Sigmoid colon (tissue), 7 donors: Measurements from ENCODE around the gene GPR157. TPM values are rescaled to one million over a fixed set of nuclear protein-coding genes. Genes with fewer than 3 reads are reported as not detected.

ENCODE experiments used
- DNase-seq: peaks from one replicate; pipeline ENCODE4 v3.0.0-alpha.2; 2019
- H3K27ac ChIP-seq, 4 donors: fragments of 200-600 bp; sonication (generic); one replicate each; pipeline ENCODE4 v1.5.1; 2016 to 2019; ENCODE audit warnings: mild to moderate bottlenecking in 1 of 4
- H3K27me3 ChIP-seq, 3 donors: fragments of 200-600 bp; sonication (generic); one replicate each; pipeline ENCODE4 v1.5.1; 2019; ENCODE audit warnings: mild to moderate bottlenecking in 1 of 3
- H3K36me3 ChIP-seq, 4 donors: fragments of 200-600 bp; sonication (generic); one replicate each; pipeline ENCODE4 v1.5.1; 2016 to 2019
- H3K4me1 ChIP-seq, 4 donors: fragments of 200-600 bp; sonication (generic); one replicate each; pipeline ENCODE4 v1.5.1; 2017 to 2019
- H3K4me3 ChIP-seq, 4 donors: fragments of 200-600 bp; sonication (generic); one replicate each; pipeline ENCODE4 v1.5.1; 2017 to 2019; ENCODE audit warnings: mild to moderate bottlenecking in 2 of 4, moderate library complexity in 1 of 4
- H3K9me3 ChIP-seq, 4 donors: fragments of 200-600 bp in 3 of 4; sonication (generic) in 3 of 4; one replicate each; pipeline versions ENCODE4 v1.5.1 to v1.6.1; 2013 to 2019
- EP300 ChIP-seq, 4 donors: sonication (generic); formaldehyde crosslinking; IDR thresholded peaks; one replicate each; pipeline ENCODE4 v1.6.1; 2017; ENCODE audit warnings: antibody characterized with exemption in 4 of 4
- POLR2A ChIP-seq, 2 donors: fragments of 450-650 bp; IDR thresholded peaks; one replicate each; pipeline ENCODE4 v1.6.1; 2016; ENCODE audit warnings: antibody characterized with exemption in 2 of 2, mild to moderate bottlenecking in 2 of 2, moderate library complexity in 2 of 2
- POLR2AphosphoS5 ChIP-seq, 4 donors: sonication (generic); formaldehyde crosslinking; IDR thresholded peaks; one replicate each; pipeline ENCODE4 v1.6.1; 2017; ENCODE audit warnings: antibody characterized with exemption in 4 of 4
- WGBS, 2 donors: extraction: QIAGEN DNeasy Blood & Tissue Kit; methylation state at CpG; one replicate each; pipeline ENCODE4 v1.1.7; 2013; 5-methylcytosine and 5-hydroxymethylcytosine counted together
- intact Hi-C: fragments of 100-400 bp; cut with DNase I; formaldehyde crosslinking; loops from one replicate; pipeline ENCODE4 v1.15.1; 2023
- polyA plus RNA-seq, 3 donors: library from polyadenylated mRNA; stranded (reverse); fragments of 200-250 nt; gene quantifications; one replicate each; pipeline ENCODE4 v1.2.3, GENCODE V29; 2013
- total RNA-seq, 4 donors: library from RNA; depleted of rRNA; stranded (reverse); fragments of >200 nt; gene quantifications; one replicate each; pipeline ENCODE4 v1.1.0, GENCODE V29; 2016
- TF ChIP-seq, protein P1 (sequence below), 4 experiments: fragments of 450-650 bp in 3 of 4; fragments of 200-600 bp in 1 of 4; IDR thresholded peaks; one replicate each; pipeline ENCODE4 v1.5.1; 2016 to 2019; ENCODE audit warnings: antibody characterized with exemption in 4 of 4, mild to moderate bottlenecking in 3 of 4, moderate library complexity in 2 of 4
- donor health status: healthy with polysubstance abuse.
- donor health status: Bipolar disorder and iron deficiency.
- donor health status: healthy.

GPR157 gene
- total and polyA plus RNA-seq, 7 donors: 0.92 to 3.7 (median 1.8) TPM

DNA sequence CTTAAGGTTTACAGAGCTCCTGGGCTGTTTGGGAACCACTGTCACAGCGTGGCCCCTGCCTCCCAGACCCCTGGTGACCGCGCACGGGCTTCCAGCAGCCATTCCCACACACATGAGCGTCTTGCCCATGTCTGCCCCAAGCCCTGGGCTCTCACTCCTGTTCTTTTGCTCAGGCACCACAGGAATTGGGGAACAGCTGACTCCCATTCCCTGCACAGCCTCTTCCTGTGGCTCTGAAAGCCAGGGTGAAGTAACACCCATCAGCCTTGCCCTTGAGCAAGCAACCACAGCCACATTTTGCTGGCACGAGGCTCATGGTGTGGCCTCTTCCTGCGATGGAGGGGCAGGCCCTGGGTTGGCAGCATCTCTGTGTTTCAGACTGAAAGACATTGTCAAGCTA is 14.3 kb upstream of the GPR157 start:
- Histone ChIP-seq H3K27ac (no peak overlapping the region), H3K27me3 (no peaks in the 10 kb centered on the region), H3K36me3 (no peaks in the 10 kb centered on the region), H3K4me3 (no peak overlapping the region), H3K4me1 (no peaks in the 10 kb centered on the region), H3K9me3 (no peaks in the 10 kb centered on the region)
- intact Hi-C loops: loop anchor here (2.0 kb wide), 1 partner anchor 54 kb away; no protein-coding TSS in a partner anchor
- TF ChIP-seq, protein P1, sequence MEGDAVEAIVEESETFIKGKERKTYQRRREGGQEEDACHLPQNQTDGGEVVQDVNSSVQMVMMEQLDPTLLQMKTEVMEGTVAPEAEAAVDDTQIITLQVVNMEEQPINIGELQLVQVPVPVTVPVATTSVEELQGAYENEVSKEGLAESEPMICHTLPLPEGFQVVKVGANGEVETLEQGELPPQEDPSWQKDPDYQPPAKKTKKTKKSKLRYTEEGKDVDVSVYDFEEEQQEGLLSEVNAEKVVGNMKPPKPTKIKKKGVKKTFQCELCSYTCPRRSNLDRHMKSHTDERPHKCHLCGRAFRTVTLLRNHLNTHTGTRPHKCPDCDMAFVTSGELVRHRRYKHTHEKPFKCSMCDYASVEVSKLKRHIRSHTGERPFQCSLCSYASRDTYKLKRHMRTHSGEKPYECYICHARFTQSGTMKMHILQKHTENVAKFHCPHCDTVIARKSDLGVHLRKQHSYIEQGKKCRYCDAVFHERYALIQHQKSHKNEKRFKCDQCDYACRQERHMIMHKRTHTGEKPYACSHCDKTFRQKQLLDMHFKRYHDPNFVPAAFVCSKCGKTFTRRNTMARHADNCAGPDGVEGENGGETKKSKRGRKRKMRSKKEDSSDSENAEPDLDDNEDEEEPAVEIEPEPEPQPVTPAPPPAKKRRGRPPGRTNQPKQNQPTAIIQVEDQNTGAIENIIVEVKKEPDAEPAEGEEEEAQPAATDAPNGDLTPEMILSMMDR (IDR thresholded peaks at IDR 0.05): no peak
- TF ChIP-seq POLR2A (IDR thresholded peaks at IDR 0.05): no peak
- no peak for TF ChIP-seq POLR2AphosphoS5 (IDR thresholded peaks at IDR 0.05)
- TF ChIP-seq EP300 (IDR thresholded peaks at IDR 0.05): no peak
- 75 to 80% methylated on average over 7 of the region's 7 CpGs for WGBS, 2 donors
- DNase-seq: no peak

DNA sequence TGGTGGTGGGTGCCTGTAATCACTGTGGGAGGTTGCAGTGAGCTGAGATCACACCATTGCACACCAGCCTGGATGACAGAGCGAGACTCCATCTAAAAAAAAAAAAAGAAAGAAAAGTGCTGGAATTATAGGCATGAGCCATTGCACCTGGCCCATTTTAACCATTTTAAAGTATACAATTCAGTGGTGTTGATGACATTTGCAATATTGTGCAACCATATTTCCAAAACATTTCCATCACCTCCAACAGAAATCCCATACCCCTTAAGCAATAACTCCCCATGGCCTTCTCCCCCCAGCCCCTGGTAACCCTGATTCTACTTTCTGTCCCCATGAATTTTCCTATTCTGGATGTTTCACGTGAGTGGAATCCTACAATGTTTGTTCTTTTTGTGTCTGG is 11.0 kb upstream of the GPR157 start:
- intact Hi-C loops: no loop called here
- no peak overlapping the region for H3K27ac ChIP-seq
- H3K36me3 ChIP-seq: no peaks in the 10 kb centered on the region
- no peaks in the 10 kb centered on the region for H3K9me3 ChIP-seq
- H3K4me1 ChIP-seq: no peaks in the 10 kb centered on the region
- DNase-seq: no peak
- H3K4me3 ChIP-seq: no peak overlapping the region
- 88 to 94% methylated on average over 2 of the region's 2 CpGs for WGBS, 2 donors
- no peak for TF ChIP-seq POLR2A (IDR thresholded peaks at IDR 0.05)
- TF ChIP-seq POLR2AphosphoS5 (IDR thresholded peaks at IDR 0.05): no peak
- TF ChIP-seq, protein P1 (IDR thresholded peaks at IDR 0.05): no peak
- no peak for TF ChIP-seq EP300 (IDR thresholded peaks at IDR 0.05)
- no peaks in the 10 kb centered on the region for H3K27me3 ChIP-seq

DNA sequence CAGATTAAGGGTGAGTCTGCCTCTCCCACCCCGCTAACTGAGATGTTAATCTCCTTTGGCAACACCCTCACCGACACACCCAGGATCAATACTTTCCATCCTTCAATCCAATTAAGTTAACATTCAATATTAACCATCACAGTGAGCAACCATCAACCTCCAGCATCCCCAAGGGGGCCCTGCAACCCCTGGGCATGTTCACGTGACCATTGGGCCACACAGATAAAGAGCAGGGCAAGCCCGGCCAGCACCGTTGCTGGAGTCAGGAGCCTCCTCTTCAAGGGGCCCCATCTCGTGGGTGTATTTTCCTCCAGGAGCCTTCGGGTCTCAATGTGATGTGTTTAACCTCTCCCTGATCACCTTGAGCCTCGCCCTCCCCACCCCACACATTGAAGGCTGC is 8.0 kb upstream of the GPR157 start:
- H3K4me3 ChIP-seq: no peak overlapping the region
- TF ChIP-seq, protein P1 (IDR thresholded peaks at IDR 0.05): no peak
- TF ChIP-seq EP300 (IDR thresholded peaks at IDR 0.05): no peak
- no peak for TF ChIP-seq POLR2AphosphoS5 (IDR thresholded peaks at IDR 0.05)
- TF ChIP-seq POLR2A (IDR thresholded peaks at IDR 0.05): no peak
- H3K27me3 ChIP-seq: no peaks in the 10 kb centered on the region
- no peaks in the 10 kb centered on the region for H3K9me3 ChIP-seq
- H3K36me3 ChIP-seq: no peaks in the 10 kb centered on the region
- H3K27ac ChIP-seq: no peak overlapping the region
- intact Hi-C loops: no loop called here
- WGBS, 2 donors: 76 to 80% methylated on average over 8 of the region's 8 CpGs
- no peak for DNase-seq
- H3K4me1 ChIP-seq: no peaks in the 10 kb centered on the region

DNA sequence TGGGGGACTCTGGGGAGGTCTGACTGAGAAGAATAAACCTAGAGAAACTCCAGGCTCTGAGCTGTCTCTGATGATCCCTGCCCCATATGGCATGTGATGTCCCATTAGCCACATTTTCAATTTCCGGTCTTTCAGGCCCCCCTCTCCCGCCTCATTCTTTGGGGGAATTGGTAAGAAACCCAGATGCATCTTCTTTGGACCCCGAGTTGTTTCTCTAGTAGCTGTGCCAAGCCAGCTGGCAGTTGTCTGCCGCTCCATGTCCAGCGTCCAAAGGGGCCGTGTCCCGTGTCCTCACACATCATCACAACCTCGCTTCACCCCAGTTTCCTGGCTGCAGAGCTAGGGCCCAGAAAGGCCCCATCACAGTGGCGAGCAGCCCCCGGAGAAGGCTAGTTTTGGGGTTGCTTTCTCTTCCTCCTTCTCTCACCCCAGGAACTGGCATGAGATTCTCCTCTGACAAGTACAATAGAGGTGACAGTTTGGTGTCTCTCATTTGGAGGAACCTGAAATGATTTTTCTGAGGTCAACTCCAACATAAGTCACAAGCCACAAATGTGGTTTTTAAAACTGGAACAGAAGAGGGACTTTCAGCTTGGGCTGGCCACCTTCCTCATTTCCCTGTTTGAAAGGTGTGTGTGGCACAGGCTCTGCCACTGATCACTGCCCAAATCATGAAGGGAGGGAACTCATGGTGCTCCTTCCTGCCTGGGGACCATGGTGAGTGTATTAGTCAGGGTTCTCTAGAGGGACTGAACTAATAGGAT is 6.4 kb upstream of the GPR157 start:
- Histone ChIP-seq H3K4me1 (no peaks in the 10 kb centered on the region), H3K9me3 (no peaks in the 10 kb centered on the region), H3K36me3 (no peaks in the 10 kb centered on the region), H3K4me3 (no peak overlapping the region), H3K27ac (no peak overlapping the region), H3K27me3 (no peaks in the 10 kb centered on the region)
- intact Hi-C loops: no loop called here
- no peak for TF ChIP-seq POLR2AphosphoS5 (IDR thresholded peaks at IDR 0.05)
- TF ChIP-seq POLR2A (IDR thresholded peaks at IDR 0.05): no peak
- TF ChIP-seq, protein P1 (IDR thresholded peaks at IDR 0.05): no peak
- no peak for TF ChIP-seq EP300 (IDR thresholded peaks at IDR 0.05)
- WGBS, 2 donors: 70 to 84% methylated on average over 10 of the region's 10 CpGs
- no peak for DNase-seq
